ENCODE results near the gene GP1BA.
A peak's percentile ranks its signal among the peaks of the same experiment; 100 is the strongest.

GP1BA gene

DNA sequence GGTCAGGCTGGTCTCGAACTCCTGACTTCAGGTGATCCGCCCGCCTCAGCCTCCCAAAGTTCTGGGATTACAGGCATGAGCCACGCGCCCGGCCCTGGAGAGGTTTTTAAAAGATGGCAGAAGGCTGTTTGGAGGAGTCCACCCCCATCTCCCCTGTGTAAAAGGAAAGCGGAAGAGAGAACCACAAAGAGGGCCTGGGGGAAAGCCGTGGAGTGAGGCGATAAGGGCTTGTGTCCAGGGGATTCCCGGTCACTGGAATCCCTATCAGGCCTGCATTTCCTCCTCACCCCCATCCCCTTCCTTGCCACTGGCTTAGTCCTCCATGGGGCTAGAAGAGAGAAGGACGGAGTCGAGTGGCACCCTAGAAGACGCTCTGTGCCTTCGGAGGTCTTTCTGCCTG is at the start of gene GP1BA:
GP1BA (plus strand) TSS at position 315 of the 400 bp plus-strand sequence. CDS start 328 bp downstream, outside the sequence.
- DNase-seq (ENCODE audit: low read depth in 2 of 2) = no peak

DNA sequence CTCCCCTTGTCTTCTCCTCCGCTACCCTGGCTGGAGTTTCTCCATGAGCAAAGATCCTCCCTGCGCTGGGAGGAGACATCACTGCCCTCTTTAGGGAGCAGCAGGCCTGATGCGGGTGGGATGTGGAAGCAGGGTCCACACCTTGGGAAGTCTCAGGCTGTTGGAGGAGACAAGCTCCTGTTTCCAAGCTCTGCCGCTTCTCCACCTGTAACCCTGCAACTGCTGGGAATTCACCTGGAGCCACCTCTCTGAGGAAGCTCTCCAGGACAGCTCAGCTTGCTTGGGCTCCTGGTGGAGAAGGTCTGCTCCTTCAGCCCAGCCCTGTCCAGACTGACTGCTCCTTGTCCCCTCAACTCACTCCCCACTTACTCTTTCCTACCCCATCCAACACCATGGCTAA is 47.6 kb upstream of the GP1BA start:
- no peak for DNase-seq (ENCODE audit: low read depth in 2 of 2)

- no peak for DNase-seq (ENCODE audit: low read depth in 2 of 2)
Measured at GRCh38 chr17:4886830-4887229, 45.2 kb upstream of the GP1BA start.

DNA sequence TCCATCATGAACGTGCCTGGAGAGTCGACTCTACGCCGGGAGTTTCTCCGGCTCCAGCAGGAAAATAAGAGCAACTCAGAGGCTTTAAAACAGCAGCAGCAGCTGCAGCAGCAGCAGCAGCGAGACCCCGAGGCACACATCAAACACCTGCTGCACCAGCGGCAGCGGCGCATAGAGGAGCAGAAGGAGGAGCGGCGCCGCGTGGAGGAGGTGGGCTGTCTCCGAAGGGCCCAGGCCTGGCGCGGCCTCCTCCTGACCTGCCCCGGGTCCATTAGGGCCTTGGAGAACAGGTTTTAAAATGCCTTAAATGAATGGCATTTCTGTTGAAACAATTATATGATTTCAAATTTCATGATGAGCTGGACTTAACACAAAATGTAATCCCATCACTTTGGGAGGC is 44.5 kb upstream of the GP1BA start:
- DNase-seq (ENCODE audit: low read depth in 2 of 2) = no peak

GRCh38 chr17:4891411-4892410 is 40.4 kb upstream of the GP1BA start:
- no peak for DNase-seq (ENCODE audit: low read depth in 2 of 2)

- no peak for DNase-seq (ENCODE audit: low read depth in 2 of 2)
Measured at GRCh38 chr17:4892499-4893221, 39.4 kb upstream of the GP1BA start.

DNA sequence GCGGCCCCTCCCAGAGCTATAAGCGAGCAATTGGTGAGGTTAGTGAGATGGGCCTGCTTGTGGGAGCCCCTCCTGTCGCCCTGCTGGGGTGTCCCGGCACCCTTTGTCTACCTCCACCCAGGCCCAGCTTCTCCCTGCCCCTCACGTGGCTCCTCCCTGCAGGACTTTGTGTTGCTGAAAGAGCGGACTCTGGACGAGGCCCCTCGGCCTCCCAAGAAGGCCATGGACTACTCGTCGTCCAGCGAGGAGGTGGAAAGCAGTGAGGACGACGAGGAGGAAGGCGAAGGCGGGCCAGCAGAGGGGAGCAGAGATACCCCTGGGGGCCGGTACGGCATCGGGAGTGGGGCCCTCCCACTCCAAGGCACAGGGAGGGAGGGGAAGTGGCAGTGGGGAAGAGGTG is 38.8 kb upstream of the GP1BA start:
- DNase-seq (ENCODE audit: low read depth in 2 of 2) = no peak

DNA sequence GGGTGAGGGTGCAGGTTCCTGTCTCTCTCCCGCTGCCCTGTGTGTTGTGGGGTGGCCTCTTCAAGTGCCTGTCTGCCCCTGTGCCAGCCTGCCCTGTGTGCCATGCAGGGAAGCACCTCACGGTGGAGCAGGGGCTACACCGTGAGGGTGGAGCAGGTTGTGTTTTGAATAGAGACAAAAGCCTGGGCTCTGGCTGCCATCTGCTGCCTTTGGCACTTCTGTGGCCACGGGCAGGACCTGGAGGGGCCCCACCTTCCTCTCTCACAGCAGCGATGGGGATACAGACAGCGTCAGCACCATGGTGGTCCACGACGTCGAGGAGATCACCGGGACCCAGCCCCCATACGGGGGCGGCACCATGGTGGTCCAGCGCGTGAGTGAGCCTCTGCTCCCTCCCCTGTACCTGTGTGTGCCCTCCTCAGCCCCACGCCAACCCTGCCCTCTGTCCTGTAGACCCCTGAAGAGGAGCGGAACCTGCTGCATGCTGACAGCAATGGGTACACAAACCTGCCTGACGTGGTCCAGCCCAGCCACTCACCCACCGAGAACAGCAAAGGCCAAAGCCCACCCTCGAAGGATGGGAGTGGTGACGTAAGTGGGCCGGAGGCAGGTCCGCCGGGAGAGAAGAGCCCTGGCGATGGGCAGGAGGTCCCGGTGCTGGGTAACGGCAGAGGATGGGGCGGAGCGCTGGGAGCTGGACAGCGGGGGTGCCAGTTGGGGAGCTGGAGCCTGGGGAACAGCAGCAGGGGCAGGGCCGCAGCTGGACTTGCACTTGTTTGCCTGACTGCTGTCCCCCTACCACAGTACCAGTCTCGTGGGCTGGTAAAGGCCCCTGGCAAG is 38.1 kb upstream of the GP1BA start:
- DNase-seq (ENCODE audit: low read depth in 2 of 2) = no peak

- no peak for DNase-seq (ENCODE audit: low read depth in 2 of 2)
Measured at GRCh38 chr17:4895121-4895520, 37.0 kb upstream of the GP1BA start.

DNA sequence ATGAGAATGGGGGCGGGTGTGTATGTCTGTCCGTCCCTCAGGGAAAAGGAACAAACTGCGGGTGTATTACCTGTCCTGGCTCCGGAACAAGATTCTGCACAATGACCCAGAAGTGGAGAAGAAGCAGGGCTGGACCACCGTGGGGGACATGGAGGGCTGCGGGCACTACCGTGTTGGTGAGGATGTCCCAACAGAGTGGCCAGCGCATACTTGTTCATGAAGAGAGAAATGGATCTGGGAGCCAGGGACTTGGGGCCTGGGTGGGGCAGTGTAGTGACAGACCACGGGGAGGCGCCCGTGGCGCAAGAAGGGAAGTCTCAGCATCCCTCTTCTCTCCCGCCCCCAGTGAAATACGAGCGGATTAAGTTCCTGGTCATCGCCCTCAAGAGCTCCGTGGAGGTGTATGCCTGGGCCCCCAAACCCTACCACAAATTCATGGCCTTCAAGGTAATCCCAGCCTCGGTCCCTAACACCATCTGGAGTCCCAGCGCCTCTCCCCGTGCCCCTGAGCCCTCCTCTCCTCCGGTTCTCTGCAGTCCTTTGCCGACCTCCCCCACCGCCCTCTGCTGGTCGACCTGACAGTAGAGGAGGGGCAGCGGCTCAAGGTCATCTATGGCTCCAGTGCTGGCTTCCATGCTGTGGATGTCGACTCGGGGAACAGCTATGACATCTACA is 36.3 kb upstream of the GP1BA start:
- no peak for DNase-seq (ENCODE audit: low read depth in 2 of 2)

GRCh38 chr17:4896332-4897197 is 35.5 kb upstream of the GP1BA start:
- no peak for DNase-seq (ENCODE audit: low read depth in 2 of 2)

DNA sequence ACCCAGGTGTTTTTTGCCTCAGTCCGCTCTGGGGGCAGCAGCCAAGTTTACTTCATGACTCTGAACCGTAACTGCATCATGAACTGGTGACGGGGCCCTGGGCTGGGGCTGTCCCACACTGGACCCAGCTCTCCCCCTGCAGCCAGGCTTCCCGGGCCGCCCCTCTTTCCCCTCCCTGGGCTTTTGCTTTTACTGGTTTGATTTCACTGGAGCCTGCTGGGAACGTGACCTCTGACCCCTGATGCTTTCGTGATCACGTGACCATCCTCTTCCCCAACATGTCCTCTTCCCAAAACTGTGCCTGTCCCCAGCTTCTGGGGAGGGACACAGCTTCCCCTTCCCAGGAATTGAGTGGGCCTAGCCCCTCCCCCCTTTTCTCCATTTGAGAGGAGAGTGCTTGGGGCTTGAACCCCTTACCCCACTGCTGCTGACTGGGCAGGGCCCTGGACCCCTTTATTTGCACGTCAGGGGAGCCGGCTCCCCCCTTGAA is 34.8 kb upstream of the GP1BA start:
- DNase-seq (ENCODE audit: low read depth in 2 of 2) = no peak

- no peak for DNase-seq (ENCODE audit: low read depth in 2 of 2)
Measured at GRCh38 chr17:4897785-4898184, 34.3 kb upstream of the GP1BA start.

DNA sequence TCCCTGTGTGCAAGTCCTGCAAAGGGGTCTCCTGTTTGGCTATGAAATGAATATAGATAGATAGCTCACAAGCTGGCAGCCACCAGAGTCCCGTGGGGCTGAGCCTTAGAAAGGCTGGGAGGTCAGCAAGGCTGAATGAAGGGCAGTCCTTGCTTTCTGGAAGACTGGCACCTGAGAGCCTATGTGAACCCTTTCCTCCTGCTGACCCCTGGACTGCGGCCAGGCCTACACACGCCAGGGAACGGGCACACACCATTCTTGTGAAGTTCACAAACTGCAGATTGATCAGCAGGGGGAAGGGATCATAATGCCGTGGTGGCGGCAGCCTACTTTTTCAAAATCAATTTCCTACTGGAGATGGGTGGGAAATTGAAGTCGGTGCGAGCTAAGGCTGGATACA is 33.7 kb upstream of the GP1BA start:
- DNase-seq (ENCODE audit: low read depth in 2 of 2) = no peak

- no peak for DNase-seq (ENCODE audit: low read depth in 2 of 2)
Measured at GRCh38 chr17:4898927-4899326, 33.1 kb upstream of the GP1BA start.

DNA sequence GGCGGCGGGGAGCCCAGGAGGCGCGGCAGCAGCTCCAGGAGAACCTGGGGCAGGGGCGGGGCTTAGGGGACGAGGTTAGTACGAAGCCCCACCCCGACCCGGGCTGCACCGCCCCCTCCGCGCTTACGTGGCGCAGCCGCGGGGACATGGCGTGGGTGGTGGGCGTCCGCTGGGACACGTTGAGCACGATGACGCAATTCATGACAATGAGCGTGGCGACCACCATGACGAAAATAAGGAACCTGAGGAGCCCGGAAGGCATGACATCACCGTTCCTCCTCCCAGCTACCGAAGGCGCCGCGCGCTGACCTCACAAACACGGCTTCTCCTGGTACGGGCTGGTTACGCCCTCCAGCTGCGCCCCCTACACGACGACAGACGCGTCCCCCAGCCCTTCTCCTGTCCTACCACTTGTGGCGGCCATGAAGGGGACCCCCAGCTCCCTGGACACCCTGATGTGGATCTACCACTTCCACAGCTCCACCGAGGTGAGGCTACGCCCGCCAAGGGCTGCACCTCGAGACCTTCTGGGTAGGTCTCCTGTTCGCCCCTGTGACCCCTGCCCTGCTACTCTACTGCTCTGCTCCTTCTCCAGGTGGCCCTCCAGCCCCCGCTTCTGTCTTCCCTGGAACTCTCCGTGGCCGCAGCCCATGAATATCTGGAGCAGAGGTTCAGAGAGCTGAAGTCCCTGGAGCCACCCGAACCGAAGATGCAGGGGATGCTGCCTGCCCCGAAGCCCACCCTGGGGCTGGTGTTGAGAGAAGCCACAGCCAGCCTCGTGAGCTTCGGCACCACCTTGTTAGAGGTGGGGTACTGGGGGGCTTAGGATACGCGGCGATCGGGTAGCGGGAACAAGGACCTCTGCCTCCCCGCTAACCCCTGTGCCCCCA is 32.5 kb upstream of the GP1BA start, which contains the start of gene C17orf107:
C17orf107 (plus strand) TSS at position 196 of the 890 bp plus-strand sequence; CDS start at position 423, 227 bp downstream.
- peak; percentile 39 to 54 for DNase-seq (ENCODE audit: low read depth in 2 of 2)

DNA sequence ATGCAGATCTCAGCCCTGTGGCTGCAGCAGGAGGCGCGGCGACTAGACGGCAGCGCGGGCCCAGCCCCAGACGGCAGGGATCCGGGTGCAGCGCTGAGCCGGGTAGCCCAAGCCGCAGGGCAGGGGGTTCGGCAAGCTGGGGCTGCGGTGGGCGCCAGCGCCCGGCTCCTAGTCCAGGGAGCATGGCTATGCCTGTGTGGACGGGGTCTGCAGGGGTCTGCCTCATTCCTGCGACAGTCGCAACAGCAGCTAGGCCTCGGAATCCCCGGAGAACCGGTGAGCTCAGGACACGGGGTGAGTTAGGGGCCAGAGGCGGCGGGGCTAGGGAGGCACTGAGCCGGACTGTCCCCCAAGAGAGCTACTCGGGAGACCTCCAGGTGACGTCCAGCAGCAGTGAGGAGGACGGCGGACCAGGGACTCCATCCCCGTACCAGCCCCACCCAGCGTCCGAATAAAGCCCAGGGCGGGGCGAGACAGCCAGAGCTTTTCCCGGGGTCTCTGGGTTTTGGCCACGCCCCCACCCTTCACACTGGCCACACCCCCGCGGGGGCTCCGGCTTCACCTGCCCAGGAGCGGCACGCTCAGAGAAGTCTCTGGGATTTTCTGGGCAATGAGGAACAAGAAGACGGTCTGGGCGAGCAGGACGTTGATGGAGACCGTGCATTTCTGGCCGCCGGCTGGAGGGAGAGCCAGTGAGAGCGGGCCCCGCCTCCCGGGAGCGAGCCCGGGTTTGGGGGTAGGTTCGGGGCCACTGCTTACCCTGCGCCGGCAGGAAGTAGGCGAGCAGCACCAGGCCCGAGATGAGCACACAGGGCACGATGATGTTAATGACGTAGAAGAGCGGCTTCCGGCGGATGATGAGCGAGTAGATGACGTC is 31.6 kb upstream of the GP1BA start:
- no peak for DNase-seq (ENCODE audit: low read depth in 2 of 2)

DNA sequence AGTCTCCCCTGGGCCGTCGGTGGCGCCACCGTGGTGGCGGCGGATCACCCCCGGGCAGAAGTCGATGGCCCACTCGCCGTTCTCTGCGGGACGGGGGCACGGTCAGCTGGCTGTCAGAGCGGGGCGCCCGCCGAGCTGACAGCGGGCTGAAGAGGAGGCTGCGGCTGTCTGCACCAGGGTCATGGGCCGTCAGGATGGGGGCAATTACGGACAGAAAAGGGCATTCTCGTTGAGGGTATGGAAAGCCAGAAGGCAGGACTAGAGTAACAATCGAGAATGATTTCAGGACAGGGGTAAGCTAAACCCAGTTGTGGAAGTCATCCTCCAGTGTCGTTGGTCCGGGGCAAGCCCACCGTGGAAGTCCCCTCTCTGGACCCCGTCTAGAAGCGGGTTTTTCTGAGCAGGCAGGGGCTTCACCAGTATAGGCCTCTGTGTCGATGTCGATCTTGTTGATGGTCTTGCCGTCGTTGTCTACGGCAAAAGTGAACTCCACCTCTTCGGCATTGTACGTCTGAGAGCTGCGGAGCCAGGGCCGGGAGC is 30.9 kb upstream of the GP1BA start:
- DNase-seq (ENCODE audit: low read depth in 2 of 2) = no peak
